8988T (cell line): ENCODE measurements around the gene ZFPM1.
"Not testable (repeated sequence)": the region's sequence is repeated elsewhere in the genome, so short reads cannot be mapped to it uniquely, and the experiment has no call there.

Experiments used
- DNase-seq: peaks from one replicate; pipeline ENCODE4 v3.0.0; 2011

The ZFPM1 gene

GRCh38 chr16:88517208-88517774, 64.2 kb downstream of the ZFPM1 start:
- not testable (repeated sequence) for DNase-seq

- DNase-seq = not testable (repeated sequence)
Observed at GRCh38 chr16:88518411-88519111, 65.5 kb downstream of the ZFPM1 start.

GRCh38 chr16:88519240-88519639, 66.2 kb downstream of the ZFPM1 start:
- DNase-seq = no peak

- no peak for DNase-seq
Observed at GRCh38 chr16:88519938-88520653, 67.0 kb downstream of the ZFPM1 start.

- DNase-seq = no peak
Observed at GRCh38 chr16:88521674-88522073, 68.6 kb downstream of the ZFPM1 start.

GRCh38 chr16:88522276-88522949, 69.3 kb downstream of the ZFPM1 start:
- no peak for DNase-seq

- DNase-seq = no peak
Observed at GRCh38 chr16:88523309-88524161, 70.5 kb downstream of the ZFPM1 start.

GRCh38 chr16:88524274-88524972, 71.3 kb downstream of the ZFPM1 start:
- DNase-seq = no peak

GRCh38 chr16:88524973-88525662, 72.0 kb downstream of the ZFPM1 start:
- DNase-seq = no peak

- no peak for DNase-seq
Observed at GRCh38 chr16:88525663-88525990, 72.5 kb downstream of the ZFPM1 start.

- no peak for DNase-seq
Observed at GRCh38 chr16:88526008-88526905, 73.2 kb downstream of the ZFPM1 start.

- no peak for DNase-seq
Observed at GRCh38 chr16:88526906-88527185, 73.8 kb downstream of the ZFPM1 start.

GRCh38 chr16:88527186-88527936, 74.3 kb downstream of the ZFPM1 start:
- DNase-seq = peak; percentile 99

- no peak for DNase-seq
Observed at GRCh38 chr16:88527937-88528743, 75.1 kb downstream of the ZFPM1 start.

GRCh38 chr16:88528902-88529318, 75.8 kb downstream of the ZFPM1 start:
- DNase-seq = no peak

- no peak for DNase-seq
Observed at GRCh38 chr16:88529596-88529995, 76.5 kb downstream of the ZFPM1 start.

GRCh38 chr16:88530051-88530857, 77.2 kb downstream of the ZFPM1 start:
- DNase-seq = no peak

GRCh38 chr16:88530858-88531203, 77.8 kb downstream of the ZFPM1 start:
- no peak for DNase-seq
